ENCODE results near the gene COL5A1.

The COL5A1 gene

DNA sequence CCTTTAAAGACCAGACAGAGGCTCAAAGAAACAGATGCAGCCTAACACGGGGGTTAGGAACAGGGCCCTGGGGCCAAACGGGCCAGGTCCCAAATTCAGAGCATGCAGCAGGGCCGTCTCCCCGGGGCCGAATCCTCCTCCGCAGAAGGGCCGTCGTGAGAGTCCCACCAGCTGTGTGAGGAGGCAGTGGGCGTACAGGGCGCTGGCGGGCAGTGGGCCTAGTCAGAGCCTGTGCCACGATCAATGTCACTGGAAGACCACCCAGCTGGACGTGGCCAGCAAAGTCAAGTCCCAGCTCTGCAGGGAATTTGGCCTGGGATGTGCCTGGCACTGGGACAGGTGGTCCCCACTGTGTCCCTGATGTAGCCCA is 223.2 kb downstream of the COL5A1 start:
- DNase-seq = no peak

DNA sequence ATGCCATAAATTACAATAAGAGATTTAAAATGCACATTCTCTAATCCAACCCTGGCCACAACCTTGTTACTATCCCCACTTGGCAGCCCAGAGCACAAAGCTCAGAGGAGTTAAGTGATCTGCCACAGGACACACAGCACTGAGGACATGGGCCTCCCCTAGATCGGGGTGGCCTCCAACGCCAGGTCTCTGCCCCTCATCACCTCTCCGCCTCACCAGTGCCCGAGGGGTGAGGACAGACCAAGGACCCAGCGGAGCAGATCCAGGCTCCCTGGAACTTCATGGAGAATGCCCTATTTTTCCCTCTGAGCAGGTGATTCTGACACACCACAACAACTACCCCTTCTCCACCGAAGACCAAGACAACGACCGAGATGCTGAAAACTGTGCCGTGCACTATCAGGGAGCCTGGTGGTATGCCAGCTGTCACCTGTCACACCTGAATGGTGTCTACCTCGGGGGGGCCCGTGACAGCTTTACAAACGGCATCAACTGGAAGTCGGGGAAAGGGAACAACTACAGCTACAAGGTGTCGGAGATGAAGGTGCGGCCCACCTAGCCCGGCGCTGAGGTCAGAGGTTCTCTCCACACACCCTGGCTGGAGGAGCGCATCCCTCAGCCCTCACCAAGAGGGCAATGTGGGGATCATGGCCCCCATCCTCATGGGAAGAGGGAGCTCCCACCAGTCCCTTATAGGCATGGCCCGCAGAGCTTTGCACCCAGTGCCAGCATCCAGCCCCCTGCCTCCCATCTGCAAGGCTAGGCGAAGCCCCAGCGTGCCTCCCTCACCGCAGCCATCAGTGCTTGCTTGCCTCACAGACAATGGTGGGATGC is 226.5 kb downstream of the COL5A1 start:
- no peak for DNase-seq

DNA sequence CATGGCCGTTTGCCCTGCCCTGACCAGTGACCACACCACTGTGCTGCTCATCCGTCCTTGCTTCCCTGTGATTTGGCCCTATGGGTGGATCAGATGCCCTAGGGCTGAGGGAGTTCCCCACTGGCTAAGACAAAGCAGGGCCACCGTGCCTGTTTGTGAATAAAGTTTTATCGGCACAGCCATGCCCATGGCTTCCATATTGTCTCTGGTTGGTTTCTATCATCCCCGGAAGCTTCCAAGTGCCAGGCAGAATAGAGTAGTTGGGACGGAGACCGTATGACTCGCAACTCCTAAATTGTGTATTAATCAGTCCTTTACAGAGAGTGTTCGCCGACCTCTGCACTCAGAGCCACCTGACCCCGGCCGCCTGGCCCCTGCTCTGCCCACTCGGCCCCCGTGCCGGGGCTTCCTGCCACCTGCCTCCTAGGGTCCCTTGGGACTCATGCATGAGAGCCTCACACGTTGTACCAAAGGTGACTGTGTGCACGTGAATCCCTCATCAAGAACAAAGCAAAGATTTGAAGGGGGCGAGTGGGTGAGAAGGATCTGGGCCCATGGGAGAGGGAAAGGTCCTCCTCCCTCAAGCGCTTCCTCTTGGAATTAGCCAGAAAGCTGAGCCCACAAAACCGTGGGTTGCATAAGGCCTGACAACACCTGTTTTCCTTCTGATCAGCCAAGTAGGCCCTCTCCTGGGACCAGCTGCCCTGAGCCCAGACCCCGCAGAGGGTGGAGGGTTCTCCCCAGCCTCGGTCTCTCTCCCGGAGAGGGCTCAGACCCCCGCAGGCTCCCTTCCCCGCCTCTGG is 227.3 kb downstream of the COL5A1 start:
- DNase-seq = no peak

DNA sequence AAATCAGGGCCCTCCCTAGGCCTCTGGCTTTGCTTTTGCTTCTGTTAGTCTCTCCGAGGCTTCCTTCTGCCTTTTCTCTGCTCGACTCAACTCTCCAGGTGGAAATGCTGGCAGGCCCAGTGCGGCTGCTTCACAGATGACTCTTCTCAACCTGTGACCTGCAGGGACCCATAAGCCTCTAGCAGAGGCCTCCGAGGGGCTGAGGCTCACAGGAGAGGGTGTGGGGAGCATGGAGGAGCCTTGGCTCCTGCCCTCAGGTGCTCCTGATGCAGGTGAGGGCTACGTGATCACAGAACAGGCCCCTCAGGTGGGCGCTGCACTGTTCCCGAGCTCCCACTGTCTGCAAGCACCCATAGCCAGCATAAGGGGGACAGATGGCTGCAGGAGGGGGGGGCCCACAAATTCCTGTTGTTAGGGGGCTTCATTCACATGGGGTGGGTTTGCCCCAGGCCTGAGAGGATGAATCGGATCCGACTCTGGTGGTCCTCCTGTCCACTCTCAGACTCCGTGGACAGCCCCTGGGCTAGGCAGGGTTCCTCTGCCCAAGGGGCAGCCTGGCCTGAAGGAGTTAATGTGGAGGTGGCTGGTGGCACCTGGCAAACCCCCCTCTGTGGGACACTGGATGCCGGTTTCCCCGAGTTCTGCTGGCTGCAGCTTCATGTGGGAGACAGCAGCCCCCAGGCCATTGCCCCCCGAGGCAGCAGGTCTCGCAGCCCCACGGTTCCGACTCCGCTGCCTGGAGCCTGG is 228.1 kb downstream of the COL5A1 start:
- no peak for DNase-seq

DNA sequence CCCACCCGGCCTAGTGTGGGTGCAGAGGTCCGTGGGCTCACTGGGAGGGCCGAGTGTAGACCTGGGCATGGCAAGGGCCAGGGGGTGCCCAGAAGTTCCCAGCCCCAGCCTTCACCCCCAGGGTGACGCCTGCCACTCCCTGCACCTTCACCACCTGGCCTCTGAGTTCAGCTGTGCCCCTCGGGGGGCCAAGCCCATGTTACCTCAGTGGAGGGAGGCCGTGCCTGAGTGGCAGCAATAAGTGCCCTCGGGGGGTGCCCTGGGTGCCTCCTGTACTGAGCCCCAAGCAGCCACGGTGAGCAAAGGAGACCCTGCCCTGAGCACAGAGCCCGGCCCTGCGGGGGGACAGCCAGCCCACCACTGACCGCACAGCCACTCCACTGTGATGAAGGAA is 228.7 kb downstream of the COL5A1 start:
- no peak for DNase-seq

DNA sequence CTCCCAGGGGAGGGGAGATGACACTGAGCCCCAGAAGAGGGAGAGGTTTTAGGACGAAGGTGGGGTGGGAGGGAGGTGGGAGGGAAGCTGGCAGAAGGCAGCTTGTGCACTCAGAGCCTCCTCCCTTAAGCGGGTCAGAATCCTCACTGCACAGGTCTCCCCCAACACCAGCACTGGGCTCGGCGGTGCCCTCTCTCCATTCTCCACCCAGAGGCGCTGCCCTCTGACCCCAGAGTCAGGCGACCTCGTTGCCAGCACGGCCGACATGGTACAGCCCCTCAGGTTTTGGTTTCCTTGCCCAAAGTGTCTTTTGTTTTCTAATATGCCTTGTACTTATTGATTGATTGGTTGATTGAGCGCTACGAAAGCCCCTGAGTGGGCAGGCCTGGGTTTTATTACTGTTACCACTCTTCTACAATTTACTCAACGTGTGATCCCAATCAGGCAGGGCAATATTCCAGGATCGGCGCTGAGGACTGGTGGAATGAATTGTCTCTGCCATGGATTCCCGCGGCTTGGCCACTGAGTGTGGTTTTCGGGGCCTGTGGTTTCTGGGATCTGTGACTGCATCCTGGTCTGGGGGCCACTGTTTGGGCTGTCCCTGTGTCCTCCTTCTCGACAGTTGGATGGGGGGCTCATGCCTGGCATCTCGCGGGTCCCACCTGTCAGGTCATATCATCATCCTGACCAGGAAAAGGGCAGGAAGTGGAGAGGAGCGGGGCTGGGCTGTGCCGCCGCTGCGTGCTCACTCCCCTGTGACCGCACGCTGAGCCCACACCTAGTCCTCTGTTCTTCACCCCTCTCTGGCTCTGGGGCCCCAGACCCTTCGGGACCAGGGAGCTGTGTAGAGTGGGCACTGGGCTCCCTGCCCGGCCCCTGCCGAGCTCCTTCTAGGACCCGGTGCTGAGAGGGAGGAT is 229.4 kb downstream of the COL5A1 start:
- no peak for DNase-seq

DNA sequence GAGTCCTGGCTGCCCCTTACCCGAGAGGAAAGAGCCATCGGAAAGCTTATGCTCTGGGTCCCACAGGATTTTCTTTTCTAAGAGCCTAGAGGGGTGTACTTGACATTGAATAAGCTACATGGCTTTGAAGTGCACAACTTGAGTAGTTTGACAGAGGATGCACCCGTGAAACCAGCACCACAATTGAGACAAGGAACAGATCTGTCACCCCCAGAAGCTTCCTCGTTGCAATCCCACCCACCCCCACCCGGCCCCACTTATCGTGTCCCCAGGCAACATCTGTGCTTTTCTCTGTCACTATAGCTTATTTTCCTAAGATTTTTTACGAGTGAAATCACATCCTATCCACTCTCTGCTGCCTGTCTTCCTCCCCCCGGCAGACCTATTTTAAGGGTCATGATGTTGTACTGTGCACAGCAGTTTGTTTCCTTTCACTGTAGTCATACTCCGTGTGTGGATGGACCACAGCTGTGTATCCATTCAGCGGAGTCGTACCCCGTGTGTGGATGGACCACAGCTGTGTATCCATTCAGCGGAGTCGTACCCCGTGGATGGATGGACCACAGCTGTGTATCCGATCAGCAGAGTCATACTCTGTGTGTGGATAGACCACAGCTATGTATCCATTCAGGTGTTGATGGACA is 230.2 kb downstream of the COL5A1 start:
- no peak for DNase-seq

DNA sequence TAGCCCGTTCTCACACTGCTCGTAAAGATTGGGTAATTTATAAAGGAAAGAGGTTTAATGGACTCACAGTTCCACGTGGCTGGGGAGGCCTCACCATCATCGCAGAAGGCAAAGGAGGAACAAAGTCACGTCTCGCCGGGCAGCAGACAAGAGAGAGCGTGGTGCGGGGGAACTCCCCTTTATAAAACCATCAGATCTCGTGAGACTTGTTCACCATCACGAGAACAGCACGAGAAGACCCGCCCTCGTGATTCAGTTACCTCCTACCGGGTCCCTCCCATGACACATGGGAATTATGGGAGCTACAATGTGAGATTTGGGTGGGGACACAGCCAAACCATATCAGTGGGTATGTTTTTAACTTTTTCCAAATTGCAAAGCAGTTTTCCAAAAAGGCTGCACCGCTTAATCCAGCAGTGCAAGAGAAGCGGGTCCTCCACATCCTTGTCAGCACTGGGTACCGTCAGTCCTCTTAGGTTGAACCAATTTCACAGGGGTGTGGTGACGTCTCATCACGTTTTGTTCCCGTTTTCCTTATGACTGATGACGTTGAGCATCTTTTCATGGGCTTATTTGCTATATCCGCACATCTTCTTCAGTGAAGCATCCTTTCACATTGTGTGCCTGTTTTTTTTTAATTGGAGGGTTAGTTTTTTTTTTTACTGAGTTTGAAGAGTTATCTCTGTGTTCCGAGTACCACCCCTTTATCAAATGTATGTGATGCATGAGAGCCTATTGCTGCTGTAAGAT is 231.1 kb downstream of the COL5A1 start:
- DNase-seq = no peak

DNA sequence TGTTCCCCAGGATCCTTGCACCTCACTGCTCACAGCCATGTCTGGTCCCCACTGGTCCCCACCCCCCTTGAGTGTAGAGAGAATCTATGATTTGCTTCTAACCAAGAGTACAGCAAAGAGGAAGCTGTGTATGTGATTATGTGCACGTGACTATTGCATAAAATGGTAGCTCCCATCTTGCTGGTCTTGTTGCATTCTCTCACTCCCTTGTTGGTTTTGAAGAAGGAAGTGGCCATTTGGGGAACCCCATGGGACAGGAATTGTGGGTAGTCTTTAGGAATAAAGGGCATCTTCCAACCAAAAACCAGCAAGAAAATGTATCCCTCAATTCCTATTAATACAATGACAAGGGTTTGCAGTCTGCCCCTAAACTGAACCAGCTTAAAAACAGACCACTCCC is 233.8 kb downstream of the COL5A1 start:
- DNase-seq = peak; percentile 40

DNA sequence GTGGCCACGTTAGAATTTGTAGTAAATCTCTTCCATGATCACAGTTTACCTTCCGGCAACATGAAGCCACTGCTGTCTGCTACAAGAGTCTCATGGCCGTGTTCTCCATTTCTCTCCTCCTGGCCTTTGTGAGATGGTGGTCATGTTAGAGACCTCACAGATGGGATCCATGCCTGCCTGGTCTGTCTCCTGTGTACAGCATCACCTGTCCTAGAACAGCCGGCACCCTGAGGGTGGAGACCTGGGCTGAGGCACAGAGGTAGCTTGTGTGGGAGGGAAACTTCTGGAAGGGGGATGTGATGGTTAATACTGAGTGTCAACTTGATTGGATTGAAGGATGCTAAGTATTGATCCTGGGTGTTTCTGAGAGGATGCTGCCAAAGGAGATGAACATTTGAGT is 235.9 kb downstream of the COL5A1 start:
- DNase-seq = no peak

DNA sequence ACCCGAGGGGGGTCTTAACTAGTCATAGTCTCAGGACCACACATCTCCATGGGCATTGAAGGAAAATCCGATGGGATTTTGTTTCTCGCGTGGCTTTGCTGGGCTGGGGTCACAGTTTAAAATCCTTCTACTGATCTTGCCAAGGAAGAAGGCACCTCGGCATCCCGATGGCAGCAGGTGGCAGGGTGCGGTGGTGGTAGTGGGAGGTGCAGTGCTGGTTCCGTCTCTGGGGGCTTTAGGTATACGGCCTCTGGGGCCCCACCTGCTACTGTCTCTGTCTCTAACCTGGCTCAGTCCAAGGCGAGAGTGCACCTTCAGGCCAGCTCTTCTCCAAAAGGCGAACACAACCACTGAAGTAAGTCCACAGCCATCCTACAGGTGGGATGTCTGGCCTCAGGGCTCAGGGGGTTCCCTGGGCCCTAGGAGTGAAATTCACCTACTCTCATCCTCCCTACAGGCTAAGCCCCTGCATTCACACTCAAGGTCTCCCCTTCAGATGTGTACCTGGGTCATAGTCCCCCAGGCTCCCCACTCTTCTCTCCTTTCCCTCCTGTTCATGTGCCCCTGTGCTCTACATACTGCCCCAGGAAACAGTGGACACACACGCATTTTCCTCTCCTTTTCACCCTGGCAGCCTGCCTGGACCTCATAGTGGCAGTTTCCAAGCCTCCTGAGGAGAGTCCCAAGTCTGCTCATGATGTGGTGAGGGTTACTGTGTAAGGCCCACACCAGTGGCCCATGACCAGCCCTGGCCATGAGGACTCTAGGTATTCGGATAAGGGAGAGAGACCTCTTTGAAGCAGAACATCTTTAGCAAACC is 238.3 kb downstream of the COL5A1 start:
- DNase-seq = no peak

DNA sequence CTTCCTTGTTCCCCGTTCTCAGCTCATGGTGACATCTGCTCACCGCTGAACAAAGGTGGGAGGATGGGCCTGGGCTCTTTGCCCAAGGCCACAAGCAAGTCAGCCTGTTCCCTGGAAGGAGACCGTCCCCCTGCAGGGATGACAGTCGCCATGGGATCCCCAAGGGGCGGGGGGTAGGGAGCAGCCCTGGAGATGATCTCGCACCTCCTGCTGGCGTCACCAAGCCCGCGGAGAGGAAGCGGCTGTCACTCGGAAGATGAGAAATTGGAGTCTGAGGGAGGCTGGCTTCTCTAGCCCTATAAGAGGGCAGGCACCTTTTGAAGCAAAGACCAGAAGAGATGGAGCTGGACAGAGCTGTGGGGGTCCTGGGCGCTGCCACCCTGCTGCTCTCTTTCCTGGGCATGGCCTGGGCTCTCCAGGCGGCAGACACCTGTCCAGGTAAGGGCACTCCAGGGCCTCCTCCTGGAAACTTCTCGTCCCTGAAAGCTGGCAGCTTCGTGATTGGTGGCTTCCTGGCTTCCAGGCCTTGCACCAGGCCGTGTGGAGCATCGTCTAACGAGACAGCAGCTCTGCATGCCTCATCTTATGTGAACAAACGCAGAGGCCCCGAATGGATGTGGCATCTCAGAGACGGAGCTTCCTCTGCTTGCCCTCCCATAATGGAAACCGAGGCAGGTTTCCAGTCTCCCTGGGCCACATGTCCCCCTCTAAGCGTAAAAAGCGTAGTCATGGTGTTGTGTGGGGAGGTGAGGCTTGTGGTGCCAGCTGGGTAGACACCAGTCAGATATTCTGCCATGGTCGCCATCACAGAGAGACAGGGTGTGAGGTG is 239.1 kb downstream of the COL5A1 start, which contains the start of gene FCN2:
Gene FCN2 (plus strand): TSS at position 327 of the 829 bp plus-strand sequence. CDS start 12 bp downstream, at position 339.
- DNase-seq = no peak

DNA sequence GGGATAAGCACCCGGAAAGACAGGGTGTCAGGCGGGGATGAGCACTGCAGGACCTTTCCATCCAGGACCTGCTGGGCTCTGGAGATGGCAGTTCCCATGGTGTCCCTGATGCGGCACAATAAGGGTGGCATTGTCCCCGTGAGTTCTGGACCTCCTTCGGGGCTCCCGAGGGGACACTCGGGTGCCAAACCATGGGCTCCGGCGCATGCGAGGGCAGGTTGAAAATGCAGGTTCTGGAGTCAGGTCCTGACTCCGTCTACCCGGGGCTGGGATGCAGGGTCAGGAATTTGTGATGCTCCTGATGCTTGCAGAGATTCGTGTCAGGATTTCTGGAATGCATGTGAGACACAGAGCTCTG is 239.7 kb downstream of the COL5A1 start:
- no peak for DNase-seq

DNA sequence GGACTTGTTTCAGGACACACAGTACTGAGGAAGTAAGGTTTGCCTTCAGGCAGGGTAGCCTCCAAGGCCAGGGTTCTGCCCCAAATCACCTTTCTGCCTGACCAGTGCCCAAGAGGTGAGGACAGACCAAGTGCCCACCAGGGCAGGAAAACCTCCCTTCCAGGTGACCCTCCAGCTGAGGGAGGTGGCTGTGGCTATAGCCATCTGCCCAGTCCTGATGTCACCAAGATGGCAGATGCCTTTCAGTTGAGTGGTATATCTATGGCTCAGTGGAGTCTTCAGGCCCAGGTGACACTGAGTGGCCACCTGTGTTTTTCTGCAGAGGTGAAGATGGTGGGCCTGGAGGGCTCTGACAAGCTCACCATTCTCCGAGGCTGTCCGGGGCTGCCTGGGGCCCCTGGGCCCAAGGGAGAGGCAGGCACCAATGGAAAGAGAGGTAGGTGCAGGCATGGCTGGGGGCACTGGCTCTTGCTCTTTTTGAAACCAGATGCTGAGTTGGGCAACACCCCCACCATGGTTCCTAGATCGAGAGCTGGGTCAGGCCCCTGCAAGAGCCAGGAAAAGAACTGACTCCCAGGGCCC is 240.7 kb downstream of the COL5A1 start:
- no peak for DNase-seq

DNA sequence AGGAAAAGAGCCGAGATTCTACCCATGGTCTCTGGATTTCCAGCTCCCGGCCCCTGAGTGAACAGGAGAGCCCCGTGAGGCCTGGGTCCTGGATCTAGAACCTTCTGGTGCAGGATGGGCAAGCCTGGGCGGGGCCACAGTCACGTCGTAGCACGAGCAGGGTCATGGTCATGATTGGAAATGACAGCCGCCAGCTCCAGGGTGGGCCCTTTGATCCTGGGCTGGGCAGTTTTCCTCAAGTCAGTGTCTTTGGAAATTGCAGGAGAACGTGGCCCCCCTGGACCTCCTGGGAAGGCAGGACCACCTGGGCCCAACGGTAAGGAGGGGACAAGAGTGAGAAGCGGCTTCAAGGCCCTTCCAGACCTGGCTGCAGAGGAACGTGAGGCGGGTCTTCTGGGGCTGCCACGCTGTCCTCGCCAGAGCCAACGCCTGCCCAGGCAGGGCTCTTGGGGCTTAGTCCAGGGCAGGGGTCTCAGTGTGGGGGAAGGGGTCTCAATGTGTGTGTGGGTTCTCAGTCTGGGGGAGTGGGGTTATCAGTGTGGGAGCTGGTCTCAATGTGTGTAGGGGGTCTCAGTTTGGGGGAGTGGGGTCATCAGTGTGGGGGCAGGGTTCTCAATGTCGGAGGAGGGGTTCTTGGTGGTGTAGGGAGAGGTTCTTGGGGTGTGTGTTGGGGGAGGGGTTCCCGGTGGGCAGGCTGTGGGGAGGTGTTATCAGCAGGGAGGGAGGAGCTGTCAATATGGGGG is 241.6 kb downstream of the COL5A1 start:
- no peak for DNase-seq

DNA sequence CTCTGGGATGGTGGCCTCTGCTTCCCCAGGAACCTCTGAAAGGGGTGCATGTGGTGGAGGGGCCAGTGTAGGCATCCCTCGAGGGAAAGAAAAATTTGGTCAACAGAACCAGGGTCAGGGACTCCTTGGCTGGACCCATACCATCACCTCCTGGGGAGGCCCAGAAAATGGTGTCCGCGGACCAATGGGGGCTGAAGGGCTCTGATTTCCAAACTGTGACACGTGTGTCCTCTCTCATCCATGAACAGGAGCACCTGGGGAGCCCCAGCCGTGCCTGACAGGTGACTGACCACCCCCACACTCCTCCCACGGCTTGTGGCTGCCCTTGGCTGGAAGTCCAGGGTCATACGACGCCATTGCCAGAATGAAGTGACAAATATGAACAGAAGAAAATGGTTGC is 242.9 kb downstream of the COL5A1 start:
- no peak for DNase-seq

DNA sequence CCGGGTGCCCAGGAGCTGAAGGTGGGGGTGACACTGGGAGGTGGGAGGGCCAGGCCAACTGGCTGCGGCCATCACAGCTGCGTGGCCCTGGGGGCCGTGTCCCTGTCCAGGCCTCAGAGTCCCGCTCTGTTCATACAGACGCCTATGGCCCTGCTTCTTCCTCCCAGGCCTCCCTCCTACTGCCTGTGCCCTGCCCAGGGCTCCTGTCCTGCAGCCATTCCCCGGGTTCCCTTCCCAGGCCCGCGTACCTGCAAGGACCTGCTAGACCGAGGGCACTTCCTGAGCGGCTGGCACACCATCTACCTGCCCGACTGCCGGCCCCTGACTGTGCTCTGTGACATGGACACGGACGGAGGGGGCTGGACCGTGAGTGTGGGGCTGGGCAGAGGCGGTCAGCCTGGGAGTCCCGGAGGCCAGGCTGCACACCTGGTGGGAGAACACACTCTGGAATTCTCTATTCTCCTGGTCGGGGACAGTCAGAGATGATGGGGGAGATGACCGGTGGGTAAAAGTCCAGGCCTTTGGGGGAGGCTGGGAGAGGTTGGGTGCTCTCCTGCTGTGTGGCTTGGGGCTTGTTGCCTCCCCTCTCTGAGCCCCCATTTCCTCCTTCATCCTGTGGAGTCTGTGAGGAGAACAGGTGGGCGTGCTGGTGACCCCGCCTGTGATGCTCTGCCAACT is 243.5 kb downstream of the COL5A1 start:
- DNase-seq = no peak

Measured in MV-4-11 (cell line).